Activated gamma-delta T cell (primary cell): ENCODE measurements around the gene ZCCHC24.

Experiments
- DNase-seq: peaks from one replicate; lab custom pipeline; 2025; lab: John Stamatoyannopoulos, UW

ZCCHC24 gene

DNA sequence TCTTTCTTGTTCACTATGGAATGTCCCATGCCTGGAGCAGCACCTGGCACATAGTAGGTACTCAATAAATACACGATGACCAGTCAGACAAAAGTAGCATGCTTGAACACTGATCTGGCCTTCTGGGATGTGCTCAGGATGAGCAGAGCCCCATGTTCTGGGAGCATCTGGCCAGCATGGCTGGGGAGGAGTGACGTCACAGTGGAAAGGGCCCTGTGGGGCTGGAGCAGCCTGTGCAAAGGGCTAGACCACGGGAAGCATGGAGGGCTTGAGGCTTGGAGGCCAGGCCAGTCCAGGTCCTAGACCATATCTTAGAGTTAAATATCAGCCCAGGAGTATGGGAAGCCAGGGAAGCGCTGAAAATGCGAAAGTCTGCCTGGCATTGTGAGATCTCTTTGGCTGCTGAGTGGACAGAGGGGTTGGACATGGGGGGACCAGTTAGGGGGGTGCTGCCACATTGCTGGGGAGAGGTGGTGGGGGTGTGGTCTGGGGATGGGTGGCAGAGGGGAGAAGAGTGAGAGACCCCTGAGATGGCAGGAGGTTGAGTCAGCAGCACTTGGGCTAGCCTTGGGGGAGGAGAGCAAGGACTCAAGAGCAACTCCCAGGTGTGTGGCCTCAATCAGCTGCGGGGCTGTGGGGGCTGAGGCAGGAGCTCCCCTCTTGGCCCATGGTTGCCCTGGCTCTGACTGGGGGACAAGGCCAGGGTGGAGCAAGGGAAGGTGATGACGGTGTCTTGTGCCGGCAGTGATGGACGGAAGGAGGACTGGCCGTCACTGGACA lies 34.9 kb downstream of the ZCCHC24 start:
- no peak for DNase-seq

DNA sequence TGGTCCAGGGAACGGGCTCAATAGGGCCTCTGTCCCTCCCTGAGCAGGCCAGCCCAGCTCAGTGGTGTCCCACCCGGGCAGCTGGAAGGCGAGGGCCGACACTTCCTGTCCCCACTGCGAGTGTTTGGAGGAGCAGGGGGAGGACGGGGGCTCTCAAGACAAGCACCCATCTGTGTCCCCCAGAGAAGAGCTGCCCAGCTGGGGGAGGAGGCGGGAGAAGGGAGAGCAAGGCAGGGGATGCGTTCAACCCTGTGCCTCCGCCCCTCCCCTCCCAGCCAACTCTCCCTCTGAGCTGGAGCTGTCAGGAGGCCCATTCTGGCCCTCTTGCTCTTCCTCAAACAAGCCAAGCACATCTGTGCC lies 35.7 kb downstream of the ZCCHC24 start:
- no peak for DNase-seq

GRCh38 chr10:79409038-79409725 lies 36.2 kb downstream of the ZCCHC24 start:
- no peak for DNase-seq

DNA sequence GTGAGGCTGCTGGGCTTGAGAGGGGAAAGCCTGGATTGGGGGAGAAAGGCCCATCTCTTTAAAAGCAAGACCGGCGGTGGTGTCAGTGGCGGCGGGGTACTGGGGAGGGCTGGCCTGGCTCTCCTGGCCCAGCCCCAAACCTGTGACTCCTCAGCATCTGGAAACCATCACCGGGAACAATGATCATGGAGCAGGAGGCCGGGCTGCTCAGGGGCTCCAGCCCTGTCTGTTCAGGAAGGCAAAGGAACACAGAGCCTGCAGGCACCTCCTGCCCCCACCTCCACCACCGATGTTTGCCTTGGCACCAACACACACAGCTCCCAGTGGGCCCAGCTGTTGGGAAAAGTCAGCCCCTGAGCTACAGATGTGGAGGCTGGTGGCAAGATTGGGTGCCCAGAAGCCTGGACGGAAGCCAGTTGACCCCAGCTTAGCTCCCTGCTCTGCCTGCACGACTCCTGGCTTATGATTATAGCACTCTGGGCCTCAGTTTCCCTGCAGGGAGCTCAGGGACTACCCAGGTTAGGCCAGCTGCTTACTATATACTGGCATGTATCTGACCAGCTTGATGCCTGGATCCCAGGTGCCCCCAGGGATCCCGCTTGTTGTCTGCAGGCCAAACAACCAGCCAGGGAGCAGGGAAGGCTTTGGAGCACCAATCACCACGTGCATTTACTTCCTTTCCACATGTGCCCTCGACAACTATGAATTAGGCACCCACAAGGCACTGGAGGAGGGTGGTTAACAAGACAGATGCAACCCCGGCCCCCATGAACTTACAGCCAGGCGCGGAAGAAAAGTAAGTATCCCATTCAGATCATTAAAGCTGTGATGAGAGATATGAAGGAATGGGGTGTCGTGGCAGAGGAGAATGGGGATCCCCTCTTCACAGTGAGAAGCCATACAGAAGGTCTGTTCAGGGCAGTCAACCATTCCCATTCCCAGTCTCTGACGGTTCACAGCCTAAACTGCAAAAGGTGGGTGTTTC lies 37.3 kb downstream of the ZCCHC24 start:
- DNase-seq = no peak

GRCh38 chr10:79407423-79407796 lies 38.0 kb downstream of the ZCCHC24 start:
- DNase-seq = no peak

DNA sequence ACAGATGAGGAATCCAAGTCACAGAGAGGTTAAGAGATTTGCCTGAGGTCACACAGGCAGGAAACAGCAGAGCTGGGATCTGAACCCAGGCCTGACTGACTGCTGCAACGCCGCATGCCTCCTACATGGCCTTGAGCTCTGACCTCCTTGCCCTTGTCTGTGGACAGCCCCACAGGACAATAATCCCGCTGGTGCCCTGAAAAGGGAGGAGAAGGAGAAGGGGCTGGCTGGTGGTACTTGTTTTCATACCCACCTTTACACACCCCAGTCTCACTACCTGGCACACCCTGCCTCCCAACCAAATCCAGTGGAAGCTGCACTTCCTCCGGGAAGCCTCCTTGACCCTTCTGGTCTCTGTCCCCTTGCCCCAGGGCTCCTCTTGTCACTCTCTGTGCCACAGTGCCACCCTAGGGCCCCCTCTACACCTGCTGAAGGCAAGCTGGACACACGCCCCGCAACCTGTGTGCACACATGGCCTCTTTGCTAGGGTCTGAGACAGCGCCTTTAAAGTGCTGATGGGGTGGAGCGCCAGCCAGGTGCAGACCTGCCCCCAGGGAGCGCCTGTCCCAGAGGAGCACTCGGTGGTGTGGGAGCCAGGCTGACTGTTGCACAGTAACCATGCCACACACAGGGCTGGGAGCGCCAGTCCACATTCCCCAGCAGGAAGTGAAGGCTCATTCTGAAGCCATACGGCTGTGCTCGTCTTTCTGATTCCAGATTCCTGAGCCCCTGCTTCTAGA lies 38.6 kb downstream of the ZCCHC24 start:
- DNase-seq = no peak

DNA sequence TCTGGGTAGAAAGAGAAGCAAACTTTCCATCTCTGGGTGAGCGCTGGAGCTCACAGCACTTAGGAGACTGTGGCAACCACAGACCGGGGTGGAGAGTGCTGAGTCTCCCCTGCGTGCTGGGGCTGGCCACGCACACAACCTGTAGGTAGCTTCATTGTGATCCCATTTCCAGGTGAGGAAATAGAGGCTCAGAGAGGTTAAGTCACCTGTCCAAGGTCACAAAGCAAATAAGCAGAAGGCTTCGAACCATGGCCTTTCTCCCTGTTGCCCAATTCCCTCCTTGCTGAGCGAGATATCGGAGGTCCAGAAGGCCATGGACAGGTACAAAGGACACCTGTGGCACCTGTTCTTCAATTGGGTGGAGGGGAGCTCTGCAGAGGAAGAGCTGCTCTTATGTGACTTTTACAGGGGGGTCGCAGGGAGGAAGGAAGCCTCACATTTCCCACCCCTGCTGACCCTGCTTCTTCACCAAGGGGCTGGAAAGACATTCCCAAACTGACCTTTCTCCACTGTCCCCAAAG lies 39.4 kb downstream of the ZCCHC24 start:
- no peak for DNase-seq

DNA sequence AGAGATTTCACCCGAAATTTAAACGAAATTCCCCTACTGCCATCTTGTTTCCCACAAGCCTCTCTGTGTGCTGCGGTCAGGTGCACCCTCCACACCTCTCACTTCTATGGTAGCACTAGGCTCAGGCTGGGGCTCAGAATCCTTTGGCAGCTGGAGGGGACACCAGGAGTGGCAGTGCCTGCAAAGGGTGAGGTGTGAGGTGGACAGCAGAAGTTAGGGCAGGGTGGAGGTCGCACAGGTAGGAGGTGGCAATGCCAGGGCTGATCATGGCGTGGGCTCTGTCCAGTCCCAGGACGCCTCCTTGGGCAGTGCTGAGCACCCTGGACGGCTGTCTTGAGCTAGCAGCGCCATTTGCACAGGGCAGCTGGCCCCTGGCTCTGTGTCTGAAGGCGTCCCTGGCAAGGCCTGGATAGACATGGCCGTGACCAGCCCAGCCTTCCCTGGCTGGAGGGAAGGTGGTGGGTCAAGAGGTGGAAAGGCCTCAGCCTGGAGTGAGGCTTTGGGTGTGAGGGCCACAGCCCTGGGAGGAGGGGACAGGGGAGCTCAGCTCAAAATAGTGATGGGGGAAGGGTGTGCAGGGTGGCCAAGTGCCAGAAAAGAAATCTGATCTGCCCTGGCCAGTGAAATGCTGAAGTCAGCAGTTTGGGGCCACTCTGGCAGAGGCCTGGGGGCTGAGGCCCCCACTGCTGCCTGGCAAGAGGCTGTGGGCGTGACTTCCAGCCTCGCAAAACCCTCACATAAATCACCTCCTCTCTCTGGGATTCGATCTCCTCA lies 40.0 kb downstream of the ZCCHC24 start:
- no peak for DNase-seq

- no peak for DNase-seq
Observed at GRCh38 chr10:79404690-79405131, 40.7 kb downstream of the ZCCHC24 start.

GRCh38 chr10:79404231-79404609 lies 41.2 kb downstream of the ZCCHC24 start:
- no peak for DNase-seq

- no peak for DNase-seq
Observed at GRCh38 chr10:79403441-79404230, 41.8 kb downstream of the ZCCHC24 start.

DNA sequence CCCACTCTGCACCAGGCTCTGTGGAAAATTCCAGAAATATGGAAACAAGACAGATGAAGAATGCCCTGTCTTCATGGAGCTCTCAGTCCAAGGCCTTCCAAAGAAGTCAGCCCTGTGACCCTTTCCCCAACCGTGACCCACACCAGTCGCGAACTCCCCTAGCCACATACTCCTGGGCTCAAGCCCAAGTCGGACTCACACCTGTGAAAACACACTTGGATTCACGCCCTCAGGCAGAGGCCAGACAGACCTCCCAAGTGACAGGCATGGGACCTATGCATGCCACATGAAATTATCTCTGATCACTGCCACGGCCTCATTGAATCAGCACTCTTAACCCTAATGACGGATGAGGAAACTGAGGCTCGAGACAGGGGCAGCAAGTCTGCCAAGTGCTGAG lies 42.5 kb downstream of the ZCCHC24 start:
- DNase-seq = no peak

DNA sequence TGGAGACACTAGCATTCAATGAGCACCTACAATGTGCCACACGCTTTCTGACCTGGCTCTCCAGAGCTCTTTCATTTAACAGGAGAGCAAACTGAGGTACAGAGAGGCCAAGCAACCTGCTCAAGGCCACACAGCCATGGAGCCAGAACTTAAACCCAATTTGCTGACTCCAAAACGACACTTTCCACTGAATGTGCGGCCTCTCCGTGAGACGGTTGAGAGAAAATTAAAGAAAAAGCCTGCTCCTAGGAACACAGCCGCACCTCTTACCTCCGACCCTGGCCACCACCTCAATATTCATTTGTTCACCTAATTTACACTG lies 42.8 kb downstream of the ZCCHC24 start:
- no peak for DNase-seq

DNA sequence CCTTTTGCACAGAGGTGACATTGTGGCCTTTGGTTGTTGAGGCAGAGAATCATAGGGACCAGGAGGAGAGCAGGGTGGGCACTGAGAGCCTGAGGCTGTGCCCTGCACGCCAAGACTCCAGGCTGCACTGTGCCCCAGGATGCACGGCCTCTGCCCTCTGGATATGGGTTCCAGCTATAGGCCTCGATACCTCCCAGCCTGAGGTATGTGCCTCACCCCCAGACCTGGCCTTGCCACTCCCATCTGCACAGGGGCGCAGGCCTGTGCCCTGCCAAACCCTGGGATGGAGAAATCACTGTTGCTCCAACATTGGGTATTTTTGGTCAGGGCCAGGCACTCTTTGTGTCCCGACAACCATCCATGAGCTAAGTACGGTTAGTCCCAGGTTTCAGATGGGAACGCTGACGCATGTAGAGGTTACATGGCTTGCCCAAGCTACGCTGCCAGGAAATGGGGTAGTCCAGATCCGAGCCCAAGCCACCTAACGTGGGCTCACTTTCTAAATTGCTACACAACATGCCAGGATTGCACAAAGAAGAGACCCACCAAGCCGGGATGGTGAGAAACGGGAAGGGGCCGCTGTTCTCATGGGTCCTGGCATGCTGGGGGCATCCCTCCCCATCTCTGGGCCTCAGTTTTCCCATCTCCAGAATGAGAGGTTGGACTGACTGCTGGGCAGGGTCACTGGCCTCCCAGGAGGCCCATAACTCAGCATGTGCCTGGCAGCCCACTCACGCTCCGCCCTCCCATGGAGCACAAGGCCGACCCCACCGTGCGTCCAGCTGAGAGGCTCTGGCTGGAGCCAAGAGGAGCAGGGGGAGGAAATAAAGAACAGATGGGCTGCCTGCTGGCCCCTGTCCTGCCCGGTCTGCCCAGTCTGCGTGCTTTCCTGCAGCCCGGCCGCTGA lies 44.2 kb downstream of the ZCCHC24 start:
- no peak for DNase-seq

GRCh38 chr10:79400146-79401004 lies 45.0 kb downstream of the ZCCHC24 start:
- DNase-seq = no peak

GRCh38 chr10:79399223-79399831 lies 46.1 kb downstream of the ZCCHC24 start:
- DNase-seq = no peak

DNA sequence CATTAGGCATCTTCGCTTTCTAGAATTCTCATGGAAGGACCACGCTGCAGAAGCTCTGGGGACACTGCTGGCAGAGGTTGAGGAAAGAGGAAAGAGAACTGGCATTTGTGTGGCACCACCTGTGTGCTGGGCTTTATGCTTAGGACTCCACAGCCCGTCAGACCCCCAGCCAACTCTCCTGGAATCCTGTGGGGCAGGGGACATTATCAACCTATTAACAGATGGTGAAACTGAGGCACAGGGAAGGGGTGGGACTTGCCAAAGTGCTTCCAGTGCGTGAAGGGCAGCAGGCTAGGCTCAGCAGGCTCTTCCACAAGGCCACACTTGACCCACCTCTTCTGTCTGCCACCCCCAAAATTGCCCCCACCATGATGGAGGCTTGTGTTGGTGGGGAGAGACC lies 46.8 kb downstream of the ZCCHC24 start:
- DNase-seq = no peak
